Measurements from ENCODE around the gene CXCL1. TPM values are rescaled to one million over a fixed set of nuclear protein-coding genes. Genes with fewer than 3 reads are reported as not detected.

The CXCL1 gene
- total RNA-seq, 1 donor, result 134 TPM

GRCh38 chr4:73831569-73831968, 37.6 kb upstream of the CXCL1 start:
- DNase-seq (ENCODE audit: low read depth), result no peak
- no peak overlapping the region for H3K4me3 ChIP-seq (ENCODE audit: low read depth, low read length)
- TF ChIP-seq CTCF (IDR thresholded peaks at IDR 0.05; ENCODE audit: insufficient read depth, low read depth, low read length), result no peak

- DNase-seq (ENCODE audit: low read depth), result peak; percentile 30
- no peak overlapping the region for H3K4me3 ChIP-seq (ENCODE audit: low read depth, low read length)
- TF ChIP-seq CTCF (IDR thresholded peaks at IDR 0.05; ENCODE audit: insufficient read depth, low read depth, low read length), result no peak
Observed at GRCh38 chr4:73832651-73833237, 36.4 kb upstream of the CXCL1 start.

GRCh38 chr4:73836373-73837279, 32.6 kb upstream of the CXCL1 start, which contains the start of gene CXCL6:
TSS of gene CXCL6 (plus strand) at chr4:73836678. CDS start at chr4:73836751, 73 bp downstream.
- peak; percentile 17 for DNase-seq (ENCODE audit: low read depth)
- H3K4me3 ChIP-seq (ENCODE audit: low read depth, low read length), result peak within 1 kb of the TSS; percentile 43
- no peak for TF ChIP-seq CTCF (IDR thresholded peaks at IDR 0.05; ENCODE audit: insufficient read depth, low read depth, low read length)

GRCh38 chr4:73839071-73839470, 30.1 kb upstream of the CXCL1 start:
- TF ChIP-seq CTCF (IDR thresholded peaks at IDR 0.05; ENCODE audit: insufficient read depth, low read depth, low read length), result no peak
- no peak overlapping the region for H3K4me3 ChIP-seq (ENCODE audit: low read depth, low read length)
- no peak for DNase-seq (ENCODE audit: low read depth)

- no peak for TF ChIP-seq CTCF (IDR thresholded peaks at IDR 0.05; ENCODE audit: insufficient read depth, low read depth, low read length)
- DNase-seq (ENCODE audit: low read depth), result no peak
- H3K4me3 ChIP-seq (ENCODE audit: low read depth, low read length), result no peak overlapping the region
Observed at GRCh38 chr4:73839715-73840114, 29.5 kb upstream of the CXCL1 start.

GRCh38 chr4:73841243-73841925, 27.8 kb upstream of the CXCL1 start:
- TF ChIP-seq CTCF (IDR thresholded peaks at IDR 0.05; ENCODE audit: insufficient read depth, low read depth, low read length), result no peak
- no peak overlapping the region for H3K4me3 ChIP-seq (ENCODE audit: low read depth, low read length)
- DNase-seq (ENCODE audit: low read depth), result no peak
